Adrenal gland (tissue), 12 donors: ENCODE measurements around the gene COL5A1. TPM values are rescaled to one million over a fixed set of nuclear protein-coding genes. Genes with fewer than 3 reads are reported as not detected.
"Not testable (repeated sequence)": the region's sequence is repeated elsewhere in the genome, so short reads cannot be mapped to it uniquely, and the experiment has no call there.

ENCODE experiments used
- DNase-seq, 7 donors: peaks; one replicate each; pipeline ENCODE4 v3.0.0-alpha.2; 2019 to 2020
- H3K27ac ChIP-seq, 5 donors: fragments of 200-600 bp; sonication (generic) in 4 of 5; 1 replicate in 3 of 5; 2 replicates in 2 of 5; pipeline versions ENCODE4 v1.5.1 to v1.8.0; 2016 to 2020; ENCODE audit warnings: mild to moderate bottlenecking in 1 of 5
- H3K27me3 ChIP-seq: fragments of 200-600 bp; 2 replicates; pipeline ENCODE4 v1.8.0; 2021
- H3K36me3 ChIP-seq, 2 donors: fragments of 200-600 bp; replicated peaks in 1 of 2; 1 replicate in 1 of 2; 2 replicates in 1 of 2; pipeline versions ENCODE4 v1.5.1 to v1.8.0; 2018 to 2022
- H3K4me1 ChIP-seq, 2 donors: fragments of 200-600 bp; replicated peaks in 1 of 2; 1 replicate in 1 of 2; 2 replicates in 1 of 2; pipeline versions ENCODE4 v1.5.1 to v1.8.0; 2018 to 2021
- H3K4me3 ChIP-seq, 4 donors: fragments of 200-600 bp; sonication (generic) in 3 of 4; one replicate each; pipeline ENCODE4 v1.5.1; 2016 to 2018
- H3K9me3 ChIP-seq, 3 donors: fragments of 200-600 bp; sonication (generic) in 1 of 3; replicated peaks in 1 of 3; 1 replicate in 2 of 3; 2 replicates in 1 of 3; pipeline versions ENCODE4 v1.5.1 to v1.8.0; 2016 to 2021
- CTCF ChIP-seq, 6 experiments: fragments of 450-650 bp in 4 of 6; fragments of 200-600 bp in 2 of 6; sonication (generic) in 1 of 6; IDR thresholded peaks; 1 replicate in 5 of 6; 2 replicates in 1 of 6; pipeline versions ENCODE4 v1.5.1 to v1.8.0; 2016 to 2021; ENCODE audit warnings: antibody characterized with exemption in 6 of 6, mild to moderate bottlenecking in 2 of 6, moderate library complexity in 1 of 6
- POLR2A ChIP-seq, 2 donors: fragments of 450-650 bp; IDR thresholded peaks; one replicate each; pipeline ENCODE4 v1.6.1; 2017; ENCODE audit warnings: antibody characterized with exemption in 2 of 2, mild to moderate bottlenecking in 2 of 2, moderate library complexity in 1 of 2
- WGBS, 4 donors: extraction: QIAGEN DNeasy Blood & Tissue Kit in 2 of 4; methylation state at CpG; one replicate each; pipeline versions ENCODE4 v1.1.5 to v1.1.7; 2013 to 2017; 5-methylcytosine and 5-hydroxymethylcytosine counted together
- intact Hi-C, 2 donors: fragments of 100-400 bp; cut with DNase I; formaldehyde crosslinking; loops; one replicate each; pipeline versions ENCODE4 v1.14.1 to v1.15.0; 2022 to 2023
- polyA plus RNA-seq, 3 donors: library from polyadenylated mRNA; stranded (reverse); fragments of 200-250 nt in 2 of 3; fragments of 350-450 nt in 1 of 3; fragmentation: Illumina TruSeq in 1 of 3; extraction: RNeasy Lipid Tissue Mini Kit (QIAGEN cat#74804) in 1 of 3; gene quantifications; one replicate each; pipeline ENCODE4 v1.2.3, GENCODE V29; 2013 to 2014
- total RNA-seq, 9 donors: library from RNA; depleted of rRNA in 4 of 9; stranded (reverse); fragments of >200 nt in 4 of 9; fragments of 120-200 nt in 1 of 9; fragmentation: NEBNext Ultra II Directional in 1 of 9; extraction: Animal tissue kit (Norgen Biotek cat#: 25700) in 1 of 9; gene quantifications; one replicate each; pipeline versions ENCODE4 v1.1.0 to v1.2.4, GENCODE V29; 2013 to 2023
- donor health status: healthy with polysubstance abuse.
- donor health status: Bipolar disorder and iron deficiency.
- donor health status: DM: yes; HTN: yes; CAD: no.
- donor health status: DM: no; HTN: no; CAD: no.
- donor health status: DM: no; HTN: no; CAD: no.
- donor health status: DM: yes; HTN: yes; CAD: no.

Gene COL5A1
- total and polyA plus RNA-seq, 12 donors = 3.5 to 45.5 (median 29.3) TPM

- DNase-seq = no peak
- Histone ChIP-seq H3K27ac (no peak overlapping the region), H3K27me3 (no peaks in the 10 kb centered on the region), H3K4me3 (no peak overlapping the region), H3K36me3 (no peaks in the 10 kb centered on the region), H3K4me1 (peaks cover 0 to 9% of the 10 kb centered on the region in 2 donors), H3K9me3 (no peaks in the 10 kb centered on the region)
- WGBS, 4 donors = 48 to 74% (median 72%) methylated on average over 3 to 6 of the region's 6 CpGs
- intact Hi-C loops = no loop called here
- no peak for TF ChIP-seq POLR2A (IDR thresholded peaks at IDR 0.05)
- TF ChIP-seq CTCF (IDR thresholded peaks at IDR 0.05) = no peak
Measured at GRCh38 chr9:134666208-134666607, 24.6 kb downstream of the COL5A1 start.

- 51 to 68% (median 64%) methylated on average over 5 to 7 of the region's 7 CpGs for WGBS, 4 donors
Measured at GRCh38 chr9:134666831-134667230, 25.2 kb downstream of the COL5A1 start.

GRCh38 chr9:134668977-134669376 is 27.4 kb downstream of the COL5A1 start:
- H3K36me3 ChIP-seq, DNase-seq, H3K27me3 ChIP-seq, H3K4me3 ChIP-seq, H3K9me3 ChIP-seq, H3K4me1 ChIP-seq, intact Hi-C loops: not testable (repeated sequence)
- peak overlapping the region in 1 of 5 donors; percentile 80 for H3K27ac ChIP-seq

More at GRCh38 chr9:134666831-134667230, 25.2 kb downstream of the COL5A1 start:
- no peak overlapping the region for H3K27ac ChIP-seq
- no peaks in the 10 kb centered on the region for H3K9me3 ChIP-seq
- intact Hi-C loops = no loop called here
- DNase-seq = no peak
- no peak for TF ChIP-seq CTCF (IDR thresholded peaks at IDR 0.05)
- TF ChIP-seq POLR2A (IDR thresholded peaks at IDR 0.05) = no peak
- H3K4me1 ChIP-seq = peaks cover 0 to 9% of the 10 kb centered on the region in 2 donors
- H3K4me3 ChIP-seq = no peak overlapping the region
- H3K36me3 ChIP-seq = no peaks in the 10 kb centered on the region
- H3K27me3 ChIP-seq = no peaks in the 10 kb centered on the region

- H3K36me3 ChIP-seq = no peaks in the 10 kb centered on the region
- WGBS, 4 donors = 68 to 77% (median 75%) methylated on average over 9 of the region's 9 CpGs
- H3K27me3 ChIP-seq = no peaks in the 10 kb centered on the region
- no peak for DNase-seq
- intact Hi-C loops = no loop called here
- H3K27ac ChIP-seq = peak overlapping the region in 1 of 5 donors; percentile 80
- H3K4me1 ChIP-seq = peaks cover 0 to 9% of the 10 kb centered on the region in 2 donors
- no peak overlapping the region for H3K4me3 ChIP-seq
- no peaks in the 10 kb centered on the region for H3K9me3 ChIP-seq
- TF ChIP-seq POLR2A (IDR thresholded peaks at IDR 0.05) (no peak), CTCF (IDR thresholded peaks at IDR 0.05) (no peak)
Measured at GRCh38 chr9:134669399-134669955, 27.9 kb downstream of the COL5A1 start.

- H3K4me1 ChIP-seq = peaks cover 0 to 9% of the 10 kb centered on the region in 2 donors
Measured at GRCh38 chr9:134670042-134670525, 28.5 kb downstream of the COL5A1 start.

More at GRCh38 chr9:134670042-134670525, 28.5 kb downstream of the COL5A1 start:
- Histone ChIP-seq H3K36me3 (no peaks in the 10 kb centered on the region), H3K9me3 (no peaks in the 10 kb centered on the region), H3K27ac (peak overlapping the region in 2 of 5 donors; percentile 26 to 78), H3K4me3 (no peak overlapping the region), H3K27me3 (no peaks in the 10 kb centered on the region)
- TF ChIP-seq POLR2A (IDR thresholded peaks at IDR 0.05) (no peak), CTCF (IDR thresholded peaks at IDR 0.05) (no peak)
- DNase-seq = no peak
- intact Hi-C loops = no loop called here
- 53 to 71% (median 62%) methylated on average over 6 of the region's 6 CpGs for WGBS, 4 donors
